HepG2 (cell line): ENCODE data around the gene HBB. TPM values are rescaled to one million over a fixed set of nuclear protein-coding genes. Genes with fewer than 3 reads are reported as not detected.

Experiments used
- FIP1L1 ChIP-seq: fragments of 200-400 bp; formaldehyde crosslinking; IDR thresholded peaks from 2 replicates; pipeline ENCODE4 v1.6.1; 2018; ENCODE audit warnings: low read depth, mild to moderate bottlenecking, low read length, moderate library complexity, borderline replicate concordance; ENCODE audit not compliant: insufficient read depth
- FOSL1 ChIP-seq: sonication (generic); formaldehyde crosslinking; IDR thresholded peaks from 2 replicates; pipeline ENCODE4 v1.9.0; 2021; ENCODE audit warnings: missing genetic modification reagents, borderline replicate concordance
- POLR2G ChIP-seq: fragments of 200-400 bp; formaldehyde crosslinking; IDR thresholded peaks from 2 replicates; pipeline ENCODE4 v1.6.1; 2018; ENCODE audit warnings: mild to moderate bottlenecking, low read depth, low read length, moderate library complexity
- RAD51 ChIP-seq: fragments of 450-650 bp; IDR thresholded peaks from 2 replicates; pipeline ENCODE4 v1.6.1; 2016; ENCODE audit warnings: borderline replicate concordance
- ZBED4 ChIP-seq: sonication (generic); formaldehyde crosslinking; IDR thresholded peaks from 2 replicates; pipeline ENCODE4 v1.4.0; 2020; ENCODE audit warnings: missing genetic modification reagents, borderline replicate concordance
- ZBTB20 ChIP-seq: sonication (generic); formaldehyde crosslinking; IDR thresholded peaks from 2 replicates; pipeline ENCODE4 v1.8.1; 2023; ENCODE audit warnings: missing genetic modification reagents, low read depth, mild to moderate bottlenecking, borderline replicate concordance
- ZFX ChIP-seq: sonication (generic); formaldehyde crosslinking; IDR thresholded peaks from 2 replicates; pipeline ENCODE4 v1.4.0; 2020; ENCODE audit warnings: mild to moderate bottlenecking, low read depth, missing genetic modification reagents, moderate library complexity
- ZNF570 ChIP-seq: sonication (generic); formaldehyde crosslinking; IDR thresholded peaks from 2 replicates; pipeline ENCODE4 v1.4.0; 2020; ENCODE audit warnings: mild to moderate bottlenecking, missing genetic modification reagents, borderline replicate concordance
- ZNF609 ChIP-seq: sonication (generic); formaldehyde crosslinking; IDR thresholded peaks from 2 replicates; pipeline ENCODE4 v1.4.0; 2020; ENCODE audit warnings: mild to moderate bottlenecking, missing genetic modification reagents, borderline replicate concordance
- ZSCAN9 ChIP-seq: IDR thresholded peaks from 2 replicates; pipeline ENCODE4 v1.6.1; 2016; ENCODE audit warnings: borderline replicate concordance
- polyA plus RNA-seq, 8 experiments: library from polyadenylated mRNA; depleted of rRNA in 3 of 8; stranded (reverse) in 7 of 8; unstranded in 1 of 8; fragments of >200 nt; fragmentation: Illumina TruSeq in 4 of 8; extraction: Trizol in 4 of 8; gene quantifications; 2 replicates each; pipeline versions ENCODE4 v1.2.1 to v1.2.3, GENCODE V29; 2011 to 2016; ENCODE audit warnings: low read depth in 4 of 8, missing spikeins in 1 of 8, mixed read lengths in 1 of 8; ENCODE audit not compliant: insufficient read depth in 1 of 8
- total RNA-seq, 5 experiments: library from RNA; depleted of rRNA; stranded (reverse); fragments of >200 nt; fragmentation: Illumina TruSeq; extraction: Trizol; gene quantifications; 2 replicates each; pipeline ENCODE4 v1.2.3, GENCODE V29; 2016; ENCODE audit warnings: low read depth in 1 of 5
- TF ChIP-seq, protein P1 (sequence below): IDR thresholded peaks from 2 replicates; pipeline ENCODE4 v1.6.1; 2012; ENCODE audit warnings: low read length, improper control_type of control experiment
- TF ChIP-seq, protein P2 (sequence below): sonication (generic); formaldehyde crosslinking; IDR thresholded peaks from 2 replicates; pipeline ENCODE4 v1.5.1; 2020; ENCODE audit warnings: missing genetic modification reagents, mild to moderate bottlenecking, borderline replicate concordance

Gene HBB
- total and polyA plus RNA-seq, 2 of the 13 experiments (the other 11 are each of a cell fraction or from before 2014, with no cell fraction given) = not detected

- TF ChIP-seq ZBED4 (CRISPR knock-in tag) (no peak), ZNF609 (CRISPR knock-in tag) (no peak), ZSCAN9 (CRISPR knock-in tag) (no peak), POLR2G (no peak), ZFX (CRISPR knock-in tag) (no peak), ZNF570 (CRISPR knock-in tag) (no peak), RAD51 (no peak), FIP1L1 (no peak), FOSL1 (no peak), ZBTB20 (CRISPR knock-in tag) (no peak)
- TF ChIP-seq, protein P1, sequence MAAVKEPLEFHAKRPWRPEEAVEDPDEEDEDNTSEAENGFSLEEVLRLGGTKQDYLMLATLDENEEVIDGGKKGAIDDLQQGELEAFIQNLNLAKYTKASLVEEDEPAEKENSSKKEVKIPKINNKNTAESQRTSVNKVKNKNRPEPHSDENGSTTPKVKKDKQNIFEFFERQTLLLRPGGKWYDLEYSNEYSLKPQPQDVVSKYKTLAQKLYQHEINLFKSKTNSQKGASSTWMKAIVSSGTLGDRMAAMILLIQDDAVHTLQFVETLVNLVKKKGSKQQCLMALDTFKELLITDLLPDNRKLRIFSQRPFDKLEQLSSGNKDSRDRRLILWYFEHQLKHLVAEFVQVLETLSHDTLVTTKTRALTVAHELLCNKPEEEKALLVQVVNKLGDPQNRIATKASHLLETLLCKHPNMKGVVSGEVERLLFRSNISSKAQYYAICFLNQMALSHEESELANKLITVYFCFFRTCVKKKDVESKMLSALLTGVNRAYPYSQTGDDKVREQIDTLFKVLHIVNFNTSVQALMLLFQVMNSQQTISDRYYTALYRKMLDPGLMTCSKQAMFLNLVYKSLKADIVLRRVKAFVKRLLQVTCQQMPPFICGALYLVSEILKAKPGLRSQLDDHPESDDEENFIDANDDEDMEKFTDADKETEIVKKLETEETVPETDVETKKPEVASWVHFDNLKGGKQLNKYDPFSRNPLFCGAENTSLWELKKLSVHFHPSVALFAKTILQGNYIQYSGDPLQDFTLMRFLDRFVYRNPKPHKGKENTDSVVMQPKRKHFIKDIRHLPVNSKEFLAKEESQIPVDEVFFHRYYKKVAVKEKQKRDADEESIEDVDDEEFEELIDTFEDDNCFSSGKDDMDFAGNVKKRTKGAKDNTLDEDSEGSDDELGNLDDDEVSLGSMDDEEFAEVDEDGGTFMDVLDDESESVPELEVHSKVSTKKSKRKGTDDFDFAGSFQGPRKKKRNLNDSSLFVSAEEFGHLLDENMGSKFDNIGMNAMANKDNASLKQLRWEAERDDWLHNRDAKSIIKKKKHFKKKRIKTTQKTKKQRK = no peak
- TF ChIP-seq, protein P2, sequence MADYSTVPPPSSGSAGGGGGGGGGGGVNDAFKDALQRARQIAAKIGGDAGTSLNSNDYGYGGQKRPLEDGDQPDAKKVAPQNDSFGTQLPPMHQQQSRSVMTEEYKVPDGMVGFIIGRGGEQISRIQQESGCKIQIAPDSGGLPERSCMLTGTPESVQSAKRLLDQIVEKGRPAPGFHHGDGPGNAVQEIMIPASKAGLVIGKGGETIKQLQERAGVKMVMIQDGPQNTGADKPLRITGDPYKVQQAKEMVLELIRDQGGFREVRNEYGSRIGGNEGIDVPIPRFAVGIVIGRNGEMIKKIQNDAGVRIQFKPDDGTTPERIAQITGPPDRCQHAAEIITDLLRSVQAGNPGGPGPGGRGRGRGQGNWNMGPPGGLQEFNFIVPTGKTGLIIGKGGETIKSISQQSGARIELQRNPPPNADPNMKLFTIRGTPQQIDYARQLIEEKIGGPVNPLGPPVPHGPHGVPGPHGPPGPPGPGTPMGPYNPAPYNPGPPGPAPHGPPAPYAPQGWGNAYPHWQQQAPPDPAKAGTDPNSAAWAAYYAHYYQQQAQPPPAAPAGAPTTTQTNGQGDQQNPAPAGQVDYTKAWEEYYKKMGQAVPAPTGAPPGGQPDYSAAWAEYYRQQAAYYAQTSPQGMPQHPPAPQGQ = no peak
Measured at GRCh38 chr11:5200582-5200981, 26.3 kb downstream of the HBB start, which contains the start of gene OR51V1 (continued).
